AG09309 (cell line): ENCODE measurements around the gene METTL21C.

Experiments
- DNase-seq: peaks from one replicate; pipeline ENCODE4 v3.0.0-alpha.2; 2010; ENCODE audit warnings: low read depth
- H3K4me3 ChIP-seq: 2 replicates; pipeline ENCODE4 v1.5.1; 2011; ENCODE audit warnings: mild to moderate bottlenecking, low read depth, low read length, moderate library complexity; ENCODE audit not compliant: control insufficient read depth
- TF ChIP-seq, protein P1 (sequence below): IDR thresholded peaks from 2 replicates; pipeline ENCODE4 v1.5.1; 2011; ENCODE audit warnings: mild to moderate bottlenecking, low read depth, low read length, inconsistent platforms; ENCODE audit not compliant: insufficient read depth, control insufficient read depth; ENCODE audit errors: missing control alignments

The METTL21C gene

GRCh38 chr13:102675115-102675514 is 19.7 kb downstream of the METTL21C start:
- H3K4me3 ChIP-seq: no peak overlapping the region
- TF ChIP-seq, protein P1, sequence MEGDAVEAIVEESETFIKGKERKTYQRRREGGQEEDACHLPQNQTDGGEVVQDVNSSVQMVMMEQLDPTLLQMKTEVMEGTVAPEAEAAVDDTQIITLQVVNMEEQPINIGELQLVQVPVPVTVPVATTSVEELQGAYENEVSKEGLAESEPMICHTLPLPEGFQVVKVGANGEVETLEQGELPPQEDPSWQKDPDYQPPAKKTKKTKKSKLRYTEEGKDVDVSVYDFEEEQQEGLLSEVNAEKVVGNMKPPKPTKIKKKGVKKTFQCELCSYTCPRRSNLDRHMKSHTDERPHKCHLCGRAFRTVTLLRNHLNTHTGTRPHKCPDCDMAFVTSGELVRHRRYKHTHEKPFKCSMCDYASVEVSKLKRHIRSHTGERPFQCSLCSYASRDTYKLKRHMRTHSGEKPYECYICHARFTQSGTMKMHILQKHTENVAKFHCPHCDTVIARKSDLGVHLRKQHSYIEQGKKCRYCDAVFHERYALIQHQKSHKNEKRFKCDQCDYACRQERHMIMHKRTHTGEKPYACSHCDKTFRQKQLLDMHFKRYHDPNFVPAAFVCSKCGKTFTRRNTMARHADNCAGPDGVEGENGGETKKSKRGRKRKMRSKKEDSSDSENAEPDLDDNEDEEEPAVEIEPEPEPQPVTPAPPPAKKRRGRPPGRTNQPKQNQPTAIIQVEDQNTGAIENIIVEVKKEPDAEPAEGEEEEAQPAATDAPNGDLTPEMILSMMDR: no peak
- no peak for DNase-seq

DNA sequence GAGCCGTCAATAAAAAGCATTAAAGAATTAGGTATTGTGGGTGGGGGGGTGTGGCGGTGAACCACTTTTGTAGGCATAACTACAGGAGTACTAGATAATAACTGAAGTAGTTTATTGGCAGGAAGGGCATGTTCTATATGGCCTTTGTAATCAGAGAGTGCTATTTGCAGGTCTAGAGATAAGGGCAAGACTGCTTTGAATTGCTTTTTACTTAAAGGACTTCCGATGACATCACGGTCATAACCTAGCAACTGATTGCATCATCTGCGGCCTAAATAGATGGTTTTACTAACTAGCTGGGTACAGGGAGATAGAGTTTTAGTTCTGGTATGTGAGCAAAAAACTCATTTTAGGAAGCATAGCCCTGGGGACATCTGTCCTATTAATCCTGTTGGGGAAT is 24.7 kb downstream of the METTL21C start:
- TF ChIP-seq, protein P1: no peak
- H3K4me3 ChIP-seq: no peak overlapping the region
- DNase-seq: no peak

- TF ChIP-seq, protein P1: no peak
- H3K4me3 ChIP-seq: no peak overlapping the region
These were observed 26.9 kb downstream of the METTL21C start for GRCh38 chr13:102667911-102668310.

GRCh38 chr13:102667023-102667422 is 27.8 kb downstream of the METTL21C start:
- no peak for DNase-seq
- no peak overlapping the region for H3K4me3 ChIP-seq
- TF ChIP-seq, protein P1: no peak

More at GRCh38 chr13:102667911-102668310, 26.9 kb downstream of the METTL21C start:
- DNase-seq: no peak

DNA sequence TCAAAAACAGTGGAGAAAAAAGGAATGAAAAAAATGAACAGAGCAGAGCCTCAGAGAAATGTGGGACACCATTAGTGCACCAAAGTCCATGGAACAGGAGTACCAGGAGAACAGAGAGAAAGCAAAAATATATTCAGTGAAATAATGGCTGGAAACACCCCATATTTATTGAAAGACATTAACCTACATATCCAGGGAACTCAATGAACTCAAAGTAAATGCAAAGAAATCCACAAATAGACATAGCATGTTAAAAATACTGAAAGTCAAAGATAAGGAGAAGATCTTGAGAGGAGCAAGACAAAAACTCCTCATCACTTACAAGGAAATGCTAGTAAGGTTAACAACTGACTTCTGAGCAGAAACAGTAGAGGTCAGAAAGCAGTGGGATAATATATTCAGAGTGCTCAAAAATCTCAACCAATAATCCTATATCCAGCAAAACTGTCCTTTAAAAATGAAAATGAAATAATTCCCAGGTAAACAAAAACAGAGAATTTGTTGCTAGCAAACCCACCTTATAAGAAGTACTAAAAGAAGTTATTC is 35.6 kb downstream of the METTL21C start:
- TF ChIP-seq, protein P1: no peak
- no peak overlapping the region for H3K4me3 ChIP-seq
- no peak for DNase-seq

GRCh38 chr13:102658660-102659059 is 36.2 kb downstream of the METTL21C start:
- TF ChIP-seq, protein P1: no peak
- no peak for DNase-seq
- H3K4me3 ChIP-seq: no peak overlapping the region

DNA sequence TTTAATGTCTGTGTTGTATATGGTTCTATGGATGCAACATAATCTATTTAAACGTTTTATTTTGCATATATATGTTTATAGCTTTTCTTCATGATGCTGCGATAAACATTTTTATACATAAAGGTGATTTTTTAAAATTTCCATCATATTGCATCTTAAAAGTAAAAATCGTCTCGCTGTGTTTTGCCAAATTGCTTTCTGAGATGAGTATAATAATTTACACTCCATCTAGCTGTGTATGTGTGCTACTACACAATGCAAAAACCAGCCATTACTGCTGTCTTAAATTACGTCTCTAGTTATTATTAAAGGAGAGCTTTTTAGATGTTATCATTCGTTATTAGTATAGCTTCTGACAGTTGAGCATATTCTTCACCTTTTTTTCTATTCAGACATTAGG is 37.2 kb downstream of the METTL21C start:
- no peak overlapping the region for H3K4me3 ChIP-seq
- TF ChIP-seq, protein P1: peak; percentile 19
- DNase-seq: no peak
